Stimulated activated CD4-positive, alpha-beta T cell treated with anti-CD3 and anti-CD28 coated beads, Interleukin-4, amount 100 ng/mL, for 48 hours (primary cell): Measurements from ENCODE around the gene RAB19.

Experiments
- DNase-seq, 2 donors: peaks; one replicate each; pipeline ENCODE4 v3.0.0-alpha.2; 2020; ENCODE audit warnings: low read depth in 2 of 2

Gene RAB19

GRCh38 chr7:140453785-140454656 is 50.2 kb downstream of the RAB19 start:
- DNase-seq, result peak in 1 of 2 donors; percentile 19

GRCh38 chr7:140454657-140455015 is 50.8 kb downstream of the RAB19 start:
- no peak for DNase-seq

GRCh38 chr7:140455743-140456142 is 51.9 kb downstream of the RAB19 start:
- no peak for DNase-seq

- DNase-seq, result no peak
These were observed 52.7 kb downstream of the RAB19 start for GRCh38 chr7:140456551-140457051.

- no peak for DNase-seq
These were observed 54.3 kb downstream of the RAB19 start for GRCh38 chr7:140458201-140458600.

- DNase-seq, result no peak
These were observed 55.1 kb downstream of the RAB19 start for GRCh38 chr7:140458916-140459315.

- DNase-seq, result no peak
These were observed 59.3 kb downstream of the RAB19 start for GRCh38 chr7:140463111-140463510.

GRCh38 chr7:140475747-140476333 is 72.0 kb downstream of the RAB19 start:
- DNase-seq, result peak in 1 of 2 donors; percentile 23

- no peak for DNase-seq
These were observed 72.9 kb downstream of the RAB19 start for GRCh38 chr7:140476698-140477261.
